BLaER1 (cell line): ENCODE data around the gene ACAD11.

Experiments
- H3K27ac ChIP-seq: shearing (Covaris generic); formaldehyde crosslinking; 2 replicates; pipeline ENCODE4 v1.8.1; 2022
- H3K27me3 ChIP-seq: shearing (Covaris generic); formaldehyde crosslinking; 2 replicates; pipeline ENCODE4 v1.8.1; 2022
- H3K36me3 ChIP-seq: shearing (Covaris generic); formaldehyde crosslinking; 2 replicates; pipeline ENCODE4 v1.8.1; 2022
- H3K4me1 ChIP-seq: shearing (Covaris generic); formaldehyde crosslinking; 2 replicates; pipeline ENCODE4 v1.8.1; 2022
- H3K4me2 ChIP-seq: shearing (Covaris generic); formaldehyde crosslinking; 2 replicates; pipeline ENCODE4 v1.8.1; 2022
- H3K4me3 ChIP-seq: shearing (Covaris generic); formaldehyde crosslinking; 2 replicates; pipeline ENCODE4 v1.8.1; 2022
- H3K9ac ChIP-seq: shearing (Covaris generic); formaldehyde crosslinking; 2 replicates; pipeline ENCODE4 v1.8.1; 2022
- H3K9me3 ChIP-seq: shearing (Covaris generic); formaldehyde crosslinking; 2 replicates; pipeline ENCODE4 v1.8.1; 2022
- H4K20me1 ChIP-seq: shearing (Covaris generic); formaldehyde crosslinking; 2 replicates; pipeline ENCODE4 v1.8.1; 2022
- Cebpa-rat ChIP-seq: shearing (Covaris generic); IDR thresholded peaks from 2 replicates; pipeline ENCODE4 v1.8.1; 2022

ACAD11 gene

GRCh38 chr3:132594498-132594897, 65.1 kb downstream of the ACAD11 start:
- no peaks in the 10 kb centered on the region for H4K20me1 ChIP-seq
- no peak for TF ChIP-seq Cebpa-rat

GRCh38 chr3:132593947-132594323, 65.7 kb downstream of the ACAD11 start:
- no peak overlapping the region for H3K27ac ChIP-seq
- peaks cover 18% of the 10 kb centered on the region for H3K36me3 ChIP-seq
- H3K4me2 ChIP-seq = no peak overlapping the region

More at GRCh38 chr3:132594498-132594897, 65.1 kb downstream of the ACAD11 start:
- Histone ChIP-seq H3K27ac (no peak overlapping the region), H3K4me2 (no peak overlapping the region), H3K27me3 (no peaks in the 10 kb centered on the region), H3K4me3 (no peak overlapping the region), H3K4me1 (no peaks in the 10 kb centered on the region), H3K9ac (no peak overlapping the region), H3K9me3 (no peaks in the 10 kb centered on the region), H3K36me3 (peaks cover 21% of the 10 kb centered on the region)

GRCh38 chr3:132593241-132593946, 66.2 kb downstream of the ACAD11 start:
- Histone ChIP-seq H3K4me2 (no peak overlapping the region), H3K9ac (no peak overlapping the region)

More at GRCh38 chr3:132593947-132594323, 65.7 kb downstream of the ACAD11 start:
- H4K20me1 ChIP-seq = no peaks in the 10 kb centered on the region
- no peaks in the 10 kb centered on the region for H3K4me1 ChIP-seq
- H3K4me3 ChIP-seq = no peak overlapping the region
- TF ChIP-seq Cebpa-rat = no peak
- H3K27me3 ChIP-seq = no peaks in the 10 kb centered on the region
- H3K9ac ChIP-seq = no peak overlapping the region
- no peaks in the 10 kb centered on the region for H3K9me3 ChIP-seq

GRCh38 chr3:132592216-132592615, 67.4 kb downstream of the ACAD11 start:
- no peaks in the 10 kb centered on the region for H3K4me1 ChIP-seq
- H3K36me3 ChIP-seq = peaks cover 9% of the 10 kb centered on the region; the same call in 1 of the 2 replicates
- TF ChIP-seq Cebpa-rat = no peak
- no peak overlapping the region for H3K9ac ChIP-seq
- no peaks in the 10 kb centered on the region for H4K20me1 ChIP-seq
- H3K27ac ChIP-seq = no peak overlapping the region
- H3K4me2 ChIP-seq = no peak overlapping the region
- no peak overlapping the region for H3K4me3 ChIP-seq
- H3K27me3 ChIP-seq = no peaks in the 10 kb centered on the region
- H3K9me3 ChIP-seq = no peaks in the 10 kb centered on the region

More at GRCh38 chr3:132593241-132593946, 66.2 kb downstream of the ACAD11 start:
- no peaks in the 10 kb centered on the region for H3K9me3 ChIP-seq
- H3K27me3 ChIP-seq = no peaks in the 10 kb centered on the region
- H3K4me3 ChIP-seq = no peak overlapping the region
- peaks cover 12% of the 10 kb centered on the region for H3K36me3 ChIP-seq
- TF ChIP-seq Cebpa-rat = no peak
- H3K4me1 ChIP-seq = no peaks in the 10 kb centered on the region
- H4K20me1 ChIP-seq = no peaks in the 10 kb centered on the region
- no peak overlapping the region for H3K27ac ChIP-seq

GRCh38 chr3:132587401-132587800, 72.2 kb downstream of the ACAD11 start:
- no peaks in the 10 kb centered on the region for H3K27me3 ChIP-seq
- H3K4me3 ChIP-seq = no peak overlapping the region
- H3K36me3 ChIP-seq = 0 out of 2 replicates have a peak, but pooled peaks cover 6% of the 10 kb centered on the region
- H3K9ac ChIP-seq = no peak overlapping the region
- H3K27ac ChIP-seq = no peak overlapping the region
- no peak for TF ChIP-seq Cebpa-rat
- H3K4me1 ChIP-seq = no peaks in the 10 kb centered on the region
- no peaks in the 10 kb centered on the region for H4K20me1 ChIP-seq
- H3K4me2 ChIP-seq = no peak overlapping the region
- no peaks in the 10 kb centered on the region for H3K9me3 ChIP-seq

- Histone ChIP-seq H4K20me1 (no peaks in the 10 kb centered on the region), H3K4me3 (no peak overlapping the region), H3K9ac (no peak overlapping the region), H3K4me1 (no peaks in the 10 kb centered on the region), H3K4me2 (no peak overlapping the region), H3K36me3 (peaks cover 28% of the 10 kb centered on the region), H3K9me3 (peaks cover 8% of the 10 kb centered on the region), H3K27ac (no peak overlapping the region), H3K27me3 (no peaks in the 10 kb centered on the region)
- TF ChIP-seq Cebpa-rat = no peak
Measured at GRCh38 chr3:132573797-132574211, 85.8 kb downstream of the ACAD11 start.

GRCh38 chr3:132570016-132570415, 89.6 kb downstream of the ACAD11 start:
- no peak overlapping the region for H3K4me2 ChIP-seq
- no peak overlapping the region for H3K4me3 ChIP-seq
- H3K27me3 ChIP-seq = no peaks in the 10 kb centered on the region; the same call in 1 of the 2 replicates
- no peaks in the 10 kb centered on the region for H4K20me1 ChIP-seq
- H3K9ac ChIP-seq = no peak overlapping the region
- H3K27ac ChIP-seq = no peak overlapping the region
- H3K4me1 ChIP-seq = no peaks in the 10 kb centered on the region
- H3K9me3 ChIP-seq = peaks cover 8% of the 10 kb centered on the region
- no peak for TF ChIP-seq Cebpa-rat
- peaks cover 12% of the 10 kb centered on the region for H3K36me3 ChIP-seq

- no peaks in the 10 kb centered on the region for H3K4me1 ChIP-seq
- H3K9ac ChIP-seq = no peak overlapping the region
- H3K27me3 ChIP-seq = no peaks in the 10 kb centered on the region; the same call in 1 of the 2 replicates
- H3K36me3 ChIP-seq = peaks cover 11% of the 10 kb centered on the region; the same call in 1 of the 2 replicates
- H3K4me2 ChIP-seq = no peak overlapping the region
- TF ChIP-seq Cebpa-rat = no peak
- no peaks in the 10 kb centered on the region for H4K20me1 ChIP-seq
- no peak overlapping the region for H3K27ac ChIP-seq
- no peak overlapping the region for H3K4me3 ChIP-seq
- peaks cover 8% of the 10 kb centered on the region for H3K9me3 ChIP-seq
Measured at GRCh38 chr3:132569580-132569979, 90.0 kb downstream of the ACAD11 start.

GRCh38 chr3:132569153-132569552, 90.5 kb downstream of the ACAD11 start:
- no peaks in the 10 kb centered on the region for H3K4me1 ChIP-seq
- peaks cover 10% of the 10 kb centered on the region; the same call in 1 of the 2 replicates for H3K36me3 ChIP-seq
- H3K9me3 ChIP-seq = peaks cover 8% of the 10 kb centered on the region
- no peak overlapping the region for H3K9ac ChIP-seq
- no peaks in the 10 kb centered on the region; the same call in 1 of the 2 replicates for H3K27me3 ChIP-seq
- H4K20me1 ChIP-seq = no peaks in the 10 kb centered on the region
- no peak overlapping the region for H3K27ac ChIP-seq
- TF ChIP-seq Cebpa-rat = no peak
- no peak overlapping the region for H3K4me3 ChIP-seq
- H3K4me2 ChIP-seq = no peak overlapping the region

- Histone ChIP-seq H3K4me2 (no peak overlapping the region), H3K27ac (no peak overlapping the region), H3K4me3 (no peak overlapping the region), H3K27me3 (no peaks in the 10 kb centered on the region; the same call in 1 of the 2 replicates), H3K9ac (no peak overlapping the region), H3K9me3 (peaks cover 8% of the 10 kb centered on the region), H4K20me1 (no peaks in the 10 kb centered on the region), H3K36me3 (peaks cover 6% of the 10 kb centered on the region; the same call in 1 of the 2 replicates), H3K4me1 (no peaks in the 10 kb centered on the region)
- TF ChIP-seq Cebpa-rat = no peak
Measured at GRCh38 chr3:132568422-132568821, 91.2 kb downstream of the ACAD11 start.
